Measurements from ENCODE around the gene TNIP1.

- no peak for TF ChIP-seq CTCF (IDR thresholded peaks at IDR 0.05)
- no peak for TF ChIP-seq POLR2AphosphoS5 (IDR thresholded peaks at IDR 0.05)
These were observed 17.3 kb upstream of the TNIP1 start for GRCh38 chr5:151097820-151098767.

All from esophagus muscularis mucosa (tissue), 3 donors.